Measurements from ENCODE around the gene MYH7.

- TF ChIP-seq POLR2AphosphoS5 (IDR thresholded peaks at IDR 0.05; ENCODE audit: borderline replicate concordance, low read depth, low read length) = no peak
- no peak for TF ChIP-seq EZH2 (IDR thresholded peaks at IDR 0.05)
Observed at GRCh38 chr14:23449314-23449713, 13.9 kb upstream of the MYH7 start.

All from SK-N-MC (cell line).